Testis (tissue), 3 donors: ENCODE results near the gene ADPRHL1. TPM values are rescaled to one million over a fixed set of nuclear protein-coding genes. Genes with fewer than 3 reads are reported as not detected.

Experiments
- DNase-seq: peaks from one replicate; pipeline ENCODE4 v3.0.0-alpha.2; 2019
- H3K27ac ChIP-seq, 2 donors: fragments of 200-600 bp; sonication (generic); one replicate each; pipeline ENCODE4 v1.5.1; 2019
- H3K27me3 ChIP-seq: fragments of 200-600 bp; sonication (generic); one replicate; pipeline ENCODE4 v1.5.1; 2019
- H3K36me3 ChIP-seq: fragments of 200-600 bp; sonication (generic); one replicate; pipeline ENCODE4 v1.5.1; 2017; ENCODE audit warnings: low read depth; ENCODE audit errors: missing control alignments
- H3K4me1 ChIP-seq: fragments of 200-600 bp; sonication (generic); one replicate; pipeline ENCODE4 v1.5.1; 2019
- H3K4me3 ChIP-seq, 2 donors: fragments of 200-600 bp; sonication (generic); one replicate each; pipeline ENCODE4 v1.5.1; 2017 to 2019
- H3K9me3 ChIP-seq: fragments of 200-600 bp; sonication (generic); one replicate; pipeline ENCODE4 v1.5.1; 2017
- POLR2A ChIP-seq: fragments of 450-650 bp; IDR thresholded peaks from one replicate; pipeline ENCODE4 v1.6.1; 2017; ENCODE audit warnings: antibody characterized with exemption, mild to moderate bottlenecking, moderate library complexity
- WGBS, 2 donors: methylation state at CpG; one replicate each; pipeline ENCODE4 v1.1.5; 2018; 5-methylcytosine and 5-hydroxymethylcytosine counted together
- intact Hi-C: fragments of 100-400 bp; cut with DNase I; formaldehyde crosslinking; loops from one replicate; pipeline ENCODE4 v1.15.1; 2023; ENCODE audit warnings: low total_unique reads
- polyA plus RNA-seq: library from polyadenylated mRNA; stranded (reverse); fragments of 350-450 nt; fragmentation: Illumina TruSeq; extraction: RNeasy Lipid Tissue Mini Kit (QIAGEN cat#74804); gene quantifications from one replicate; pipeline ENCODE4 v1.2.3, GENCODE V29; 2014; ENCODE audit warnings: low read depth, low replicate concordance; ENCODE audit not compliant: insufficient read depth
- total RNA-seq, 2 donors: library from RNA; depleted of rRNA; stranded (reverse); fragments of >200 nt; gene quantifications; one replicate each; pipeline ENCODE4 v1.2.3, GENCODE V29; 2016
- TF ChIP-seq, protein P1 (sequence below), 3 experiments: fragments of 450-650 bp in 2 of 3; fragments of 200-600 bp in 1 of 3; sonication (generic) in 1 of 3; IDR thresholded peaks; one replicate each; pipeline ENCODE4 v1.5.1; 2016 to 2019; ENCODE audit warnings: antibody characterized with exemption in 3 of 3, mild to moderate bottlenecking in 2 of 3, moderate library complexity in 1 of 3

The ADPRHL1 gene
- total and polyA plus RNA-seq, 3 donors from 2014 or later = 6.2 to 9.3 (median 6.6) TPM

DNA sequence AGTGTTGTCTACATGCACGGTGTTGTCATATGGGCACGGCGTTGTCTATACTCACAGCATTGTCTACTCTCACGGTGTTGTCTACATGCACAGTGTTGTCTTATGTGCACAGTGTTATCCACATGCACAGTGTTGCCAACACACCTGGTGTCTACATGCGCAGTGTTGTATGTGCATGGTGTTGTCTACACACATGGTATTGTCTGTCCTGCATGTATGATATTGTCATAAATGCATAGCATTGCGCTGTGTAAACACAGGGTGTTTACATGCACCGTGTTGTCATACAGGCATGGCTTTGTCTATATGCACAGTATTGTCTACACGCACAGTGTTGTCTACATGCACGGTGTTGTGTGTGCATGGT lies 6.8 kb downstream of the ADPRHL1 start:
- DNase-seq = no peak
- H3K27ac ChIP-seq = no peak overlapping the region
- H3K9me3 ChIP-seq = no peaks in the 10 kb centered on the region
- H3K4me3 ChIP-seq = no peak overlapping the region
- intact Hi-C loops = no loop called here
- no peak for TF ChIP-seq POLR2A
- TF ChIP-seq, protein P1, sequence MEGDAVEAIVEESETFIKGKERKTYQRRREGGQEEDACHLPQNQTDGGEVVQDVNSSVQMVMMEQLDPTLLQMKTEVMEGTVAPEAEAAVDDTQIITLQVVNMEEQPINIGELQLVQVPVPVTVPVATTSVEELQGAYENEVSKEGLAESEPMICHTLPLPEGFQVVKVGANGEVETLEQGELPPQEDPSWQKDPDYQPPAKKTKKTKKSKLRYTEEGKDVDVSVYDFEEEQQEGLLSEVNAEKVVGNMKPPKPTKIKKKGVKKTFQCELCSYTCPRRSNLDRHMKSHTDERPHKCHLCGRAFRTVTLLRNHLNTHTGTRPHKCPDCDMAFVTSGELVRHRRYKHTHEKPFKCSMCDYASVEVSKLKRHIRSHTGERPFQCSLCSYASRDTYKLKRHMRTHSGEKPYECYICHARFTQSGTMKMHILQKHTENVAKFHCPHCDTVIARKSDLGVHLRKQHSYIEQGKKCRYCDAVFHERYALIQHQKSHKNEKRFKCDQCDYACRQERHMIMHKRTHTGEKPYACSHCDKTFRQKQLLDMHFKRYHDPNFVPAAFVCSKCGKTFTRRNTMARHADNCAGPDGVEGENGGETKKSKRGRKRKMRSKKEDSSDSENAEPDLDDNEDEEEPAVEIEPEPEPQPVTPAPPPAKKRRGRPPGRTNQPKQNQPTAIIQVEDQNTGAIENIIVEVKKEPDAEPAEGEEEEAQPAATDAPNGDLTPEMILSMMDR (IDR thresholded peaks at IDR 0.05) = no peak
- WGBS, 2 donors = 88 to 89% methylated on average over 9 of the region's 9 CpGs
- no peaks in the 10 kb centered on the region for H3K27me3 ChIP-seq
- no peaks in the 10 kb centered on the region for H3K36me3 ChIP-seq
- peaks cover 2% of the 10 kb centered on the region for H3K4me1 ChIP-seq

DNA sequence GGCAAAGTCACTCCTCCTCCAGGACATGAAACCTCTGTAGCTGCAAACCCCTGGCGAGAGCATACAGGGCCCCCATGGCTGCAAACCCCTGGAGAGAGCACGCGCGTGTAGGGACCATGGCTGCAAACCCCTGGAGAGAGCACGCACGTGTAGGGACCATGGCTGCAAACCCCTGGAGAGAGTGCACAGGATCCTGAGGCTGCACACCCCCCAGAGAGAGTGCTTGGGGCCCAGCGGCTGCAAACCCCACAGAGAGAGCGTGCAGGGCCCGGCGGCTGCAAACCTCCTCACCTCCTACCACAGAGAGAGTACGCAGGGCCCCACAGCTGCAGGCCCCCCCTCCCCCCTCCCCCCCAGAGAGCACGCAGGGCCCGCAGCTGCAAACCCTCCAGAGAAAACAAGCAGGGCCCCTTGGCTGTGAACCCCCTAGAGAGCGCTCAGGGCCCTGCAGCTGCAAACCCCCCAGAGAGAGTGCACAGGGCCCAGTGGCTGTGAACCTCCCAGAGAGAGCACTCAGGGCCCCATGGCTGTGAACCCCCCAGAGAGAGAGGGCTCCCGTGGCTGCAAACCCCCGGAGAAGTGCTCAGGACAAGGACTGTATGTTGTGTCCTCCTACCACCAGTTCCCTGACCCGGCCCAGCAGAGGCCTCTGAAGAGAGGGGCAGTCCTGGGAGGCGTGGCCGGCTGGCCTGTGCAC lies 7.3 kb downstream of the ADPRHL1 start:
- no peak overlapping the region for H3K27ac ChIP-seq
- no peaks in the 10 kb centered on the region for H3K27me3 ChIP-seq
- H3K4me3 ChIP-seq = no peak overlapping the region
- intact Hi-C loops = no loop called here
- no peak for DNase-seq
- TF ChIP-seq POLR2A = no peak
- TF ChIP-seq, protein P1 (IDR thresholded peaks at IDR 0.05) = no peak
- no peaks in the 10 kb centered on the region for H3K4me1 ChIP-seq
- WGBS, 2 donors = 50 to 63% methylated on average over 6 to 19 of the region's 19 CpGs
- no peaks in the 10 kb centered on the region for H3K9me3 ChIP-seq
- H3K36me3 ChIP-seq = no peaks in the 10 kb centered on the region

DNA sequence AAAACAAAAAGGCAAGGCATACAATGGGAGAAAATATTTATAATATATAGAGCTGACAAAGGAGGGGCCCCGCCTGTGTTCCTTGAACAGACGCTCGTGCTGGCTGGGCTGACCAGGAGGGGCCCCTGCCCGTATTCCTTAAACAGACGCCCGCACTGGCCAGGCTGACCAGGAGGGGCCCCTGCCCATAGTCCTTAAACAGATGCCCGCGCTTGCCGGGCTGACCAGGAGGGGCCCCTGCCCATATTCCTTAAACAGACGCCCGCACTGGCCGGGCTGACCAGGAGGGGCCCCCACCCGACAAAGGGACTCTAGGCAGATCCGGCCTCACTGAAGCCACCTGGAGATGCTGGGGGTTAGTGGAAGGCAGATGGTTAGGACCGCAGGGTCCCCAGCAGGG lies 9.3 kb downstream of the ADPRHL1 start:
- intact Hi-C loops = no loop called here
- Histone ChIP-seq H3K36me3 (no peaks in the 10 kb centered on the region), H3K9me3 (no peaks in the 10 kb centered on the region), H3K4me1 (no peaks in the 10 kb centered on the region), H3K27me3 (no peaks in the 10 kb centered on the region), H3K27ac (no peak overlapping the region), H3K4me3 (no peak overlapping the region)
- TF ChIP-seq, protein P1 (IDR thresholded peaks at IDR 0.05) = no peak
- TF ChIP-seq POLR2A = no peak
- 94 to 98% methylated on average over 9 to 15 of the region's 15 CpGs for WGBS, 2 donors
- no peak for DNase-seq

DNA sequence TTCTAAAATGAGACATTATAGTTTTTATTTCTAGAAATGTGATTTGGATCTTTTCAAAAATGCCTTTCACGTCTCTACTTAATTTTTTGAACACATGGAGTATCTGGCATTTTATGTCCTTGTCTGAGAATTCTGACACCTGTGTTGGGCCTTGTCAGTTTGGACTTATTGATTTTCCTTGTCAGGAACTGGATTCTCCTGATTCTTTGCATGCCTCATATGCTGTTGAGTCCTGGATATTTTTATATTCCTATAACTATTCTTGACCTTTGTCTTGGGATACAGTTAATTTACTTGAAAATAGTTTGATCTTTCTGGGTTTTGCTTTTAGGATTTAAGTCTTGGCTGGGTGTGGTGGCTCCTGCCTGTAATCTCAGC lies 10.3 kb downstream of the ADPRHL1 start:
- DNase-seq = no peak
- Histone ChIP-seq H3K9me3 (no peaks in the 10 kb centered on the region), H3K36me3 (no peaks in the 10 kb centered on the region), H3K27me3 (no peaks in the 10 kb centered on the region), H3K4me3 (no peak overlapping the region), H3K27ac (no peak overlapping the region), H3K4me1 (no peaks in the 10 kb centered on the region)
- TF ChIP-seq, protein P1 (IDR thresholded peaks at IDR 0.05) = no peak
- no peak for TF ChIP-seq POLR2A
- 84 to 93% methylated on average over 1 of the region's 1 CpG for WGBS, 2 donors
- intact Hi-C loops = no loop called here

DNA sequence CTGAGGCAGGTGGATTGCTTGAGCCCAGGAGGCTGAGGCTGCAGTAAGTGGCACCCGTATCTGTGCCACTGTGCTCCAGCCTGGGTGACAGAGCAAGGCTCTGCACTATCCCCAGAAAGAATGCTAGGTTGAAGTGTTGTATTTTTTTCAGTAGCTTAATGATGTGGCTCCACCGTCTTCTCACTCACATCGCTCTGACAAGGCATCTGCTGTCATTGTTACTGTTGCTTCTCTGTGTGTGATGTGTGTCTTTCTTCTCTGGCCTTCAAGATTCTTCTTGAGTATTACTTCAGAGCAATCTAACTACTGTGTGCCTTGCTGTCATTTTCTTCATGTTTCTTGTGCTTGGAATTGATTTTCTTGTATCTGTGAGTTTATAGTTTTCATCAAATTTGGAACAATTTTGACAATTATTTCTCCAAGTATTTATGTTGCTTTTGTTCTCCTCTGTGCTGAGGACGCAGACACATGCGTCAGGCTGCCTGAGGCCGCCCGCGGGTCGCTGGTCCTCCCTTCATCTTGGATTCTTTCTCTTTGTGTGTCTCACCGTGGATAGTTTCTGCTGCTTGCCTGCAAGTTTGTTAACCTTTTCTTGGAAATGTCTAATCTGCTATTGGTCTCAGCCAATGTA lies 10.8 kb downstream of the ADPRHL1 start:
- no peak for DNase-seq
- no peaks in the 10 kb centered on the region for H3K4me1 ChIP-seq
- H3K27me3 ChIP-seq = no peaks in the 10 kb centered on the region
- no peak overlapping the region for H3K27ac ChIP-seq
- WGBS, 2 donors = 87 to 93% methylated on average over 10 of the region's 10 CpGs
- no peak for TF ChIP-seq POLR2A
- TF ChIP-seq, protein P1 (IDR thresholded peaks at IDR 0.05) = no peak
- H3K4me3 ChIP-seq = no peak overlapping the region
- no peaks in the 10 kb centered on the region for H3K9me3 ChIP-seq
- intact Hi-C loops = no loop called here
- H3K36me3 ChIP-seq = no peaks in the 10 kb centered on the region
